OCI-LY7 (cell line): ENCODE measurements around the gene OLFM3. TPM values are rescaled to one million over a fixed set of nuclear protein-coding genes. Genes with fewer than 3 reads are reported as not detected.

ENCODE experiments used
- BruUV-seq: library from RNA; stranded (reverse); fragments of 400-500 nt; replicated peaks from 2 replicates; lab custom pipeline; 2021; lab: Mats Ljungman, UMichigan
- CTCF ChIA-PET: fragments of 300-600 bp; sonication (Branson Sonifier 250); formaldehyde crosslinking; loops from one replicate; lab custom pipeline; 2022; ENCODE audit warnings: antibody characterized with exemption; ENCODE audit not compliant: unreplicated experiment; lab: Charles Lee
- POLR2A ChIA-PET: fragments of 300-600 bp; sonication (Branson Sonifier 250); formaldehyde crosslinking; loops from one replicate; lab custom pipeline; 2022; ENCODE audit warnings: antibody characterized with exemption; lab: Charles Lee
- DNase-seq: peaks from one replicate; pipeline ENCODE4 v3.0.0-alpha.2; 2015; ENCODE audit warnings: low spot score
- H2AFZ ChIP-seq: fragments of 200-600 bp; sonication (generic), shearing (Covaris generic); 2 replicates; pipeline ENCODE4 v1.6.1; 2014; ENCODE audit warnings: mild to moderate bottlenecking, antibody characterized with exemption, low read length, moderate library complexity
- H3K27ac ChIP-seq: fragments of 200-600 bp; sonication (generic); 2 replicates; pipeline ENCODE4 v1.5.1; 2014; ENCODE audit warnings: mixed run types, low read depth, mild to moderate bottlenecking, moderate library complexity, low read length, inconsistent platforms; ENCODE audit not compliant: poor library complexity, severe bottlenecking
- H3K36me3 ChIP-seq: fragments of 200-600 bp; sonication (generic); 2 replicates; pipeline ENCODE4 v1.6.1; 2014; ENCODE audit warnings: mild to moderate bottlenecking, antibody characterized with exemption, low read length, moderate library complexity, mixed read lengths; ENCODE audit not compliant: insufficient read depth
- H3K4me1 ChIP-seq: fragments of 200-600 bp; sonication (generic); 2 replicates; pipeline ENCODE4 v1.5.1; 2014; ENCODE audit warnings: mild to moderate bottlenecking, low read length; ENCODE audit not compliant: insufficient read depth, poor library complexity, severe bottlenecking
- H3K4me2 ChIP-seq: fragments of 200-600 bp; sonication (generic); 2 replicates; pipeline ENCODE4 v1.6.1; 2014; ENCODE audit warnings: mild to moderate bottlenecking, low read length
- H3K4me3 ChIP-seq: fragments of 200-600 bp; sonication (generic); 2 replicates; pipeline ENCODE4 v1.5.1; 2014; ENCODE audit warnings: mild to moderate bottlenecking, low read depth, low read length; ENCODE audit not compliant: poor library complexity, severe bottlenecking
- H3K79me2 ChIP-seq: fragments of 200-600 bp; sonication (generic); 2 replicates; pipeline ENCODE4 v1.6.1; 2016; ENCODE audit warnings: low read depth, mild to moderate bottlenecking, low read length, moderate library complexity, mixed read lengths; ENCODE audit not compliant: insufficient read depth
- H3K9me2 ChIP-seq: fragments of 200-600 bp; sonication (generic); 2 replicates; pipeline ENCODE4 v1.6.1; 2016; ENCODE audit warnings: mild to moderate bottlenecking, low read length, mixed read lengths; ENCODE audit not compliant: insufficient read depth
- H3K9me3 ChIP-seq: fragments of 200-600 bp; sonication (generic); 2 replicates; pipeline ENCODE4 v1.6.1; 2014; ENCODE audit warnings: mild to moderate bottlenecking, mixed run types, low read length, mixed read lengths
- H4K20me1 ChIP-seq: fragments of 200-600 bp; sonication (generic); 2 replicates; pipeline ENCODE4 v1.6.1; 2014; ENCODE audit warnings: mild to moderate bottlenecking, antibody characterized with exemption, low read length, moderate library complexity, mixed read lengths; ENCODE audit not compliant: insufficient read depth
- EZH2phosphoT487 ChIP-seq: fragments of 200-600 bp; sonication (generic); IDR thresholded peaks from 2 replicates; pipeline ENCODE4 v1.6.1; 2018; ENCODE audit warnings: low read depth, borderline replicate concordance, mild to moderate bottlenecking, mixed run types, antibody characterized with exemption, low read length, moderate library complexity, mixed read lengths
- intact Hi-C: fragments of 100-400 bp; cut with micrococcal nuclease; formaldehyde crosslinking; loops from one replicate; pipeline ENCODE4 v1.10.0; 2022; ENCODE audit not compliant: unreplicated experiment
- total RNA-seq, 2 experiments: library from RNA; depleted of rRNA in 1 of 2; stranded (reverse); fragments of >200 nt in 1 of 2; shearing (Covaris generic) in 1 of 2; gene quantifications; 2 replicates each; pipeline ENCODE4 v1.2.3, GENCODE V29; 2014 to 2022
- TF ChIP-seq, protein P1 (sequence below): fragments of 200-600 bp; sonication (generic); conservative IDR thresholded peaks from 2 replicates; pipeline ENCODE4 v1.5.1; 2014; ENCODE audit warnings: mild to moderate bottlenecking, antibody characterized with exemption, low read length, moderate library complexity, mixed read lengths

OLFM3 gene
- total RNA-seq, 2 experiments from 2014 or later = not detected

- no peaks in the 10 kb centered on the region for H3K79me2 ChIP-seq
- no peak overlapping the region for H3K4me3 ChIP-seq
- H2AFZ ChIP-seq = no peak overlapping the region
- ChIA-PET CTCF (no interaction called here), POLR2A (interaction anchor here (0.5 kb wide), 1 partner anchor 17 kb away, joined by 3 read pairs; no protein-coding TSS in a partner anchor)
- H3K27ac ChIP-seq = no peak overlapping the region
- no peaks in the 10 kb centered on the region for H3K4me1 ChIP-seq
- H4K20me1 ChIP-seq = no peaks in the 10 kb centered on the region
- no peaks in the 10 kb centered on the region for H3K9me3 ChIP-seq
- no peak overlapping the region for H3K4me2 ChIP-seq
- H3K9me2 ChIP-seq = no peaks in the 10 kb centered on the region
- intact Hi-C loops = no loop called here
- no peak for TF ChIP-seq EZH2phosphoT487
- TF ChIP-seq, protein P1, sequence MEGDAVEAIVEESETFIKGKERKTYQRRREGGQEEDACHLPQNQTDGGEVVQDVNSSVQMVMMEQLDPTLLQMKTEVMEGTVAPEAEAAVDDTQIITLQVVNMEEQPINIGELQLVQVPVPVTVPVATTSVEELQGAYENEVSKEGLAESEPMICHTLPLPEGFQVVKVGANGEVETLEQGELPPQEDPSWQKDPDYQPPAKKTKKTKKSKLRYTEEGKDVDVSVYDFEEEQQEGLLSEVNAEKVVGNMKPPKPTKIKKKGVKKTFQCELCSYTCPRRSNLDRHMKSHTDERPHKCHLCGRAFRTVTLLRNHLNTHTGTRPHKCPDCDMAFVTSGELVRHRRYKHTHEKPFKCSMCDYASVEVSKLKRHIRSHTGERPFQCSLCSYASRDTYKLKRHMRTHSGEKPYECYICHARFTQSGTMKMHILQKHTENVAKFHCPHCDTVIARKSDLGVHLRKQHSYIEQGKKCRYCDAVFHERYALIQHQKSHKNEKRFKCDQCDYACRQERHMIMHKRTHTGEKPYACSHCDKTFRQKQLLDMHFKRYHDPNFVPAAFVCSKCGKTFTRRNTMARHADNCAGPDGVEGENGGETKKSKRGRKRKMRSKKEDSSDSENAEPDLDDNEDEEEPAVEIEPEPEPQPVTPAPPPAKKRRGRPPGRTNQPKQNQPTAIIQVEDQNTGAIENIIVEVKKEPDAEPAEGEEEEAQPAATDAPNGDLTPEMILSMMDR = no peak
- no TSS peak for BruUV-seq
- H3K36me3 ChIP-seq = no peaks in the 10 kb centered on the region
- DNase-seq = no peak
These were observed 143.8 kb downstream of the OLFM3 start for GRCh38 chr1:101852936-101853335.

DNA sequence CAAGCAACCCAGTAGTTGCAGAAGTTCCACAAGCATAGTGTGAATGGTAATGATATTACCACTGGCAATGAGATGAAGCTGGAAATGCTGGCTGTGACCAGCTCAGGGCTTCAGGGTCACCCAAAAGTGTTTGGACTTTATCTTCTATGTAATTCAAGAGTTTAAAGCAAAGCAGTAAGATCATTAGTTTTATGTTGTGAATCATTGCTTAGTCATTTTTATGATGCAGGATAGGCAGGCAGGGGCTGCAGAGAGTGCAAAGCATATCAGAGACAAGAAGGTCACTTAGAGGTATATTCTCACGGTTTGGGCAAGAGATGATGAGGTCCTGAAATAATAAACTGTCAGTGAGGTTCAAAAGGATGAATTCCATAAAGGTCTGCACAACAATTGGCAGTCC lies 147.4 kb downstream of the OLFM3 start:
- BruUV-seq = no TSS peak
- CTCF ChIA-PET = no interaction called here

DNA sequence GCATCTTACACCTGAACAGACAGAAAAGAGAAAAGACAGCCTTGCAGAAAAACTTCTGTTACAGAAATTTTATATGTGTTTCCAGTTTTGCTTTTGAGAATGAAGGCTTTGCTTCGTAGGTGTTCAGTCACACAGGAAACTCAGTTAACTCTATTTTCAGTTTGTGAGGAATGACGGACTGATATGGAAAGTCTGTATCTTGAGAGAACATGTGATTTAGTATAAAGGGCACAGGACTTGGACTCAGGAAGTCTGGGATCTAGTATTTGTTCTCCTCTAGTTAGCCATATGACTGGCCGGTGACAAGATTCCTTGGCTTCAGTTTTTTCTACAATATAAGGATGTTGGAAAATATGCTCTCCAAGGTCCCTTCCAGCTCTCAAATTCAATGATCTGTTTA lies 149.1 kb downstream of the OLFM3 start:
- Histone ChIP-seq H3K79me2 (no peaks in the 10 kb centered on the region), H3K9me3 (no peaks in the 10 kb centered on the region), H2AFZ (no peak overlapping the region), H3K36me3 (no peaks in the 10 kb centered on the region), H3K27ac (no peak overlapping the region), H3K4me2 (no peak overlapping the region), H3K4me1 (no peaks in the 10 kb centered on the region), H4K20me1 (no peaks in the 10 kb centered on the region), H3K4me3 (no peak overlapping the region), H3K9me2 (no peaks in the 10 kb centered on the region)
- DNase-seq = no peak
- ChIA-PET POLR2A (interaction anchor here (0.6 to 1.5 kb wide), 2 partner anchors 23 to 897 kb away, joined by 3 read pairs; no protein-coding TSS in a partner anchor), CTCF (no interaction called here)
- TF ChIP-seq, protein P1 = no peak
- no peak for TF ChIP-seq EZH2phosphoT487
- intact Hi-C loops = no loop called here
- BruUV-seq = no TSS peak

More for the DNA sequence above, 147.4 kb downstream of the OLFM3 start:
- DNase-seq = no peak
- H3K4me1 ChIP-seq = no peaks in the 10 kb centered on the region
- H3K27ac ChIP-seq = no peak overlapping the region
- POLR2A ChIA-PET = no interaction called here
- TF ChIP-seq, protein P1 = no peak
- no peak for TF ChIP-seq EZH2phosphoT487
- H3K9me2 ChIP-seq = no peaks in the 10 kb centered on the region
- no peak overlapping the region for H2AFZ ChIP-seq
- no peak overlapping the region for H3K4me3 ChIP-seq
- no peaks in the 10 kb centered on the region for H3K79me2 ChIP-seq
- H3K9me3 ChIP-seq = no peaks in the 10 kb centered on the region
- intact Hi-C loops = no loop called here
- H3K36me3 ChIP-seq = no peaks in the 10 kb centered on the region
- H4K20me1 ChIP-seq = no peaks in the 10 kb centered on the region
- no peak overlapping the region for H3K4me2 ChIP-seq
